Measurements from ENCODE around the gene MMD2.

MMD2 gene

DNA sequence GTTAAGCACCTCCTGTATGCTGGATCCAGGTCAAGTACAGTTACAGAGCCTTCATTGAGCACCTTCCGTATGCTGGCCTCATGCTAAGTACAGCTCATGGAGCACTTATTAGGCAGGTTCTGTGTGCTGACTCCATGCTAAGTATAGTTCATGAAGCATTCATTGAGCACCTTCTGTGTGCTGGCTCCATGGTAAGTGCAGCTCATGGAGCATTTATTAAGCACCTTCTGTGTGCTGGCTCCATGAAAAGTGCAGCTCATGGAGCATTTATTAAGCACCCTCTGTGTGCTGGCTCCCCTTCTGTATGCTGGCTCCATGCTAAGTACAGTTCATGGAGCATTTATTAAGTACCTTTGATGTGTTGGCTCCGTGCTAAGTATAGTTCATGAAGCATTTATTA, 30.5 kb downstream of the MMD2 start:
- TF ChIP-seq, protein P1, sequence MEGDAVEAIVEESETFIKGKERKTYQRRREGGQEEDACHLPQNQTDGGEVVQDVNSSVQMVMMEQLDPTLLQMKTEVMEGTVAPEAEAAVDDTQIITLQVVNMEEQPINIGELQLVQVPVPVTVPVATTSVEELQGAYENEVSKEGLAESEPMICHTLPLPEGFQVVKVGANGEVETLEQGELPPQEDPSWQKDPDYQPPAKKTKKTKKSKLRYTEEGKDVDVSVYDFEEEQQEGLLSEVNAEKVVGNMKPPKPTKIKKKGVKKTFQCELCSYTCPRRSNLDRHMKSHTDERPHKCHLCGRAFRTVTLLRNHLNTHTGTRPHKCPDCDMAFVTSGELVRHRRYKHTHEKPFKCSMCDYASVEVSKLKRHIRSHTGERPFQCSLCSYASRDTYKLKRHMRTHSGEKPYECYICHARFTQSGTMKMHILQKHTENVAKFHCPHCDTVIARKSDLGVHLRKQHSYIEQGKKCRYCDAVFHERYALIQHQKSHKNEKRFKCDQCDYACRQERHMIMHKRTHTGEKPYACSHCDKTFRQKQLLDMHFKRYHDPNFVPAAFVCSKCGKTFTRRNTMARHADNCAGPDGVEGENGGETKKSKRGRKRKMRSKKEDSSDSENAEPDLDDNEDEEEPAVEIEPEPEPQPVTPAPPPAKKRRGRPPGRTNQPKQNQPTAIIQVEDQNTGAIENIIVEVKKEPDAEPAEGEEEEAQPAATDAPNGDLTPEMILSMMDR (IDR thresholded peaks at IDR 0.05; ENCODE audit: low read depth, low read length, missing control alignments) = no peak
- no peak overlapping the region for H3K4me3 ChIP-seq (replicated peaks; ENCODE audit: low read depth, low read length)

DNA sequence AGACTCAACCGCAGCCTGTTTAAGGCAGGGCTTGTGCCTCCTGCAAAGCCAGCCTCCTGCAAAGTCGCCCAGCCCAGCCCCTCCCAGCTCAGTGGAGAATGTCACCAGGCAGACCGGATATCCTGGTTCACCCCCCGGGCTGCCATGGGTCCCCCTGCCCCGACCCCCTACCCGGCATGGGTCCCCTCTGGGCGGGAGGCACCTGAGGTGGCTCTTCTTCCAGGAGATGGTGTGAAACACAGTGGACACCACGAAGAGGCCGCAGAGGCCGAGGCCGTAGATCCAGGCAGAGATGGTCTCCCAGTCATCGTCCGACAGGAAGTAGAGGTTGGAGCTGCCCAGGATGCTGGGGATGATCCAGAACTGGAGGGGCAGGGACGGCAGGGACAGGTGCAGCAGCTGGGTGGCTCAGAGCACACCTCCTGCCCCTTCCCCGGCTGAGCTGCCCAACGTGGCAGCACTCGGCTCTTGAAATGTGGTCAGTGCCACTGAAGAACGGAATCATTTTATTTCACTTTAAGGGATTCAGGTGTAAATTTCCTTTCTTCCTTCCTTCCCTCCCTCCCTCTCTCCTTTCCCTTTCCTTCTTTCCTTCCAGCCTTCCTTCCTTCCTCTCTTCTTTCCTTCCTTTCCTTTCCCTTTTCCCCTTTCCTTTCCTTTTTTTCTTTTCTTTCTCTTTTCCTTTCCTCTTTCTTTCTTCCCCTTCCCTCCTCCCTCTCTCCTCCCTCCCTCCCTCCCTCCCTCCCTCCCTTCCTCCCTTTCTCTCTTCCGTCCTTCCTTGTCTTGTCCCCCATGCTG, 38.8 kb downstream of the MMD2 start:
- no peak overlapping the region for H3K4me3 ChIP-seq (replicated peaks; ENCODE audit: low read depth, low read length)
- DNase-seq (ENCODE audit: extremely low read depth, low read depth) = no peak
- TF ChIP-seq, protein P1 (IDR thresholded peaks at IDR 0.05; ENCODE audit: low read depth, low read length, missing control alignments) = no peak

More for the DNA sequence above, 30.5 kb downstream of the MMD2 start:
- DNase-seq (ENCODE audit: extremely low read depth, low read depth) = no peak

DNA sequence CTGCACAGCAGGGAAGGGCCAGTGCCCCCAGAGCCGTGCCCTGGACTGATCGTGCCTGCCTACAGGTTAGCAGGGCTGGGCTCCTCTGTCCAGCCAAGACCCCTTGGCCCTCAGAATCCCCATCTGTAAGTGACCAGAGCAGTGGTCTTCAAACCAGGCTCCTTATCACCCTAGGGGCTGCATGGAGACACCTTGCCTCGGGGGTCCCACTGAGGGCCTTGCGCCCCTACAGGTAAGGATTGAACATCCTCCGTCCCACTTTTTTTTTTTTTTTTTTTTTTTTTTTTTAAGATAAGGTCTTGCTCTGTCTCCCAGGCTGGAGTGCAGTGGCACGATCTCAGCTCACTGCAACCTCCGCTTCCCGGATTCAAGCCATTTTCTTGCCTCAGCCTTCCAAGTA, 42.9 kb downstream of the MMD2 start:
- H3K4me3 ChIP-seq (replicated peaks; ENCODE audit: low read depth, low read length) = no peak overlapping the region
- DNase-seq (ENCODE audit: extremely low read depth, low read depth) = no peak
- TF ChIP-seq, protein P1 (IDR thresholded peaks at IDR 0.05; ENCODE audit: low read depth, low read length, missing control alignments) = no peak

DNA sequence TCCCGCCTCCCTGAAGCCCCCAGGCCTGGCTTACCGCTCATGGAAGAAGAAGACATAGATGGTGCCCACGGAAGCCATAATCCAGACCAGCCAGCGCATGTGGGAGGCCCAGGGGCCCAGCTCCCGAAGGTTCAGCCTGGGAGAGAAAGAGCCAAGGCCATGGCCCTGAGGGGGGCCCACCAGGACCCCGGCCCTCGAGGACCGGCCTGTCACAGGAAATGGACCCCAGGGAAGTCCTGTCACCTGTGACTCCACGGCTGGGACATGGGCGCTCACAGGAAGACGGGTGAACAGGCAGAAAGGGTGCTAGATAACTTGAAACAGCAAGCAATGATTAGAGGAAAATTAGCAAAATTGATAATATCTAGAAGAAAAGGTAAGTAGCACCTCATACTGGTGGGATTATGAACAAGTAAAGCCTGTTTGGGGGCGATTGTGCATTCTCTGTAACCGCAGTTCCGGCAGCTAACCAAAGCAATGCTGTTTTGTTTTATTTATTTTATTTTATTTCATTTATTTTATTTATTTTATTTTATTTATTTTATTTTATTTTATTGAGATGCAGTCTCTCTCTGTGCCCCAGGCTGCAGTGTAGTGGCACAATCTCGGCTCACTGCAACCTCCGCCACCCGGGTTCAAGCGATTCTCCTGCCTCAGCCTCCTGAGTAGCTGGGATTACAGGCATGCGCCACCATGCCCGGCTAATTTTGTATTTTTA, 47.7 kb downstream of the MMD2 start:
- TF ChIP-seq, protein P1 (IDR thresholded peaks at IDR 0.05; ENCODE audit: low read depth, low read length, missing control alignments) = no peak
- DNase-seq (ENCODE audit: extremely low read depth, low read depth) = no peak

DNA sequence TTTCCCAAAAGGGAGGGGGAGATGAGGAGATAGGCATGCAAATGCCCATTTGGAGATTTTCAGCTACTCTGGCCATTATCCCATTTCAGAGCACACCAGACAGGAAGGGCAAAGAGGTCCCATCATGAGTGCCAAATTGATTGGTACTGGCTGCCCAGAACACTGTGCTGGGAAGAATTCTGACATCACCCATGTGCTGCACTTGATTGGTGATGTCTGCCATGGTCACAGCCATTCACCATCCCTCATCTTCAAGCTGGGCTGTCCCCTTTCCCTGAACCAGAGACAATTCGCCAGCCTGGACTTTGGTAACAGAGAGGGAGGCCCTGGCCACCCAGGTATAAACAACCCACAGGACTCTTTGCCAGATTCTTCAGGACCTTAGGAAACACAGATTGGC, 52.3 kb downstream of the MMD2 start:
- no peak for DNase-seq (ENCODE audit: extremely low read depth, low read depth)
- TF ChIP-seq, protein P1 (IDR thresholded peaks at IDR 0.05; ENCODE audit: low read depth, low read length, missing control alignments) = no peak

More for the DNA sequence above, 47.7 kb downstream of the MMD2 start:
- no peak overlapping the region for H3K4me3 ChIP-seq (replicated peaks; ENCODE audit: low read depth, low read length)

DNA sequence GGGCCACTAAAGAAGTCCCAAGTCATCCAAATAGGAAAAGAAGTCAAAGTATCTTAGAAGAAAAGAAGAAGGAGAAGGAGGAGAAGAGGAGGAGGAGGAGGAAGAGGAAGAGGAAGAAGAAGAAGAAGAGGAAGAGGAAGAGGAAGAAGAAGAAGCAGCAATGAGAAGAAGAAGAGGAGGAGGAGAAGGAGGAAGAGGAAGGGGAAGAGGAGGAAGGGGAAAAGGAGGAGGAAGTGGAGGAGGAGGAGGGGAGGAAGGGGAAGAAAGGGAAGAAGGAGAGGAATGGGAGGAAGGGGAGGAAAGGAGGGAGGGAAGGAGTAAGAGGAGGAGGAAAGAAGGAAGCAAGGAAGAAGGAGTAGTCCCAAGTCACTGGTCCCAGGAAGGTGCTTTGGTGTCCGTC, 53.8 kb downstream of the MMD2 start:
- H3K4me3 ChIP-seq (replicated peaks; ENCODE audit: low read depth, low read length) = no peak overlapping the region
- DNase-seq (ENCODE audit: extremely low read depth, low read depth) = no peak
- TF ChIP-seq, protein P1 (IDR thresholded peaks at IDR 0.05; ENCODE audit: low read depth, low read length, missing control alignments) = no peak

More for the DNA sequence above, 52.3 kb downstream of the MMD2 start:
- H3K4me3 ChIP-seq (replicated peaks; ENCODE audit: low read depth, low read length) = no peak overlapping the region

Data from HFF-Myc (cell line).